ENCODE data around the gene PTRHD1.
"Not testable (repeated sequence)": the region's sequence is repeated elsewhere in the genome, so short reads cannot be mapped to it uniquely, and the experiment has no call there.

PTRHD1 gene, protein sequence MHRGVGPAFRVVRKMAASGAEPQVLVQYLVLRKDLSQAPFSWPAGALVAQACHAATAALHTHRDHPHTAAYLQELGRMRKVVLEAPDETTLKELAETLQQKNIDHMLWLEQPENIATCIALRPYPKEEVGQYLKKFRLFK

DNA sequence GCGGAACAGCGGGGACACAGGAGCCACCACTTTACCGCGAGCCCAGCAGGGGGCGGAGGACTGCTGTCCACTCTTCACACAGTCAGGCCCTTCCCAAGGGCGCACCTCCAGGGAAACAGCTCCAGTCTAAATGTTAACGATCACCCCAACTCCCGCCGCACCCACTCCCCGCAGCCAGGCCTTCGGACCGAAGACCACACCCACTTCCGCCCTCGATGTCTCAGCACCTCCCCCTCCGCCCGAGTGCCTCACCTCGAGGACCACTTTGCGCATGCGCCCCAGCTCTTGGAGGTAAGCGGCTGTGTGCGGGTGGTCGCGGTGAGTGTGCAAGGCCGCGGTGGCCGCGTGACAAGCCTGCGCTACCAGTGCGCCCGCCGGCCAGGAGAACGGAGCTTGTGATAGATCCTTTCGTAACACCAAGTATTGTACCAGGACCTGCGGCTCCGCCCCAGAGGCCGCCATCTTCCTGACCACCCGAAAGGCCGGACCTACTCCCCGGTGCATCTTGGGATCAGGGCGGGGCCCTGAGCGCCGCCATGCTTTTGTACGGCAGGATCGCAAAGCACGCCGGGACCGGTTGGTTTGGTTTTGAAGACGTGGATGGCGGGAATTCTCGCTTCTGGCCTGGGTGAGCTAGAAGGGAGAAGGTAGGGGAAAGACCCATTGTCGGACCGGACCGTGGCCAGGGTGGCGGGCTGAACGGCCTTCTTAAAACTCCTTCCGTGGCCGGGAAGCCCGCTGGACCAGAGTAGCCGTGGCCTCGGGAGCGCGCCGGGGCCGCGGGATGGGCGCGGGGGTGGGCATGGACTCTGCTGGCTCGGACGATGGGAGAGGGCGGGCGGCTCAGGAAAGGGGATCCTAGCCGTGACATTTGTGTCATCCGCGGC is at the start of gene PTRHD1, which contains the start of gene CENPO:
PTRHD1 (minus strand) TSS at position 518 of the 887 bp plus-strand sequence; CDS start at position 504, 14 bp downstream.
CENPO (plus strand) TSS at position 552 of the 887 bp plus-strand sequence. CDS start 495 bp downstream, outside the sequence.
- DNase-seq (ENCODE audit: low spot score), result peak; percentile 95

DNA sequence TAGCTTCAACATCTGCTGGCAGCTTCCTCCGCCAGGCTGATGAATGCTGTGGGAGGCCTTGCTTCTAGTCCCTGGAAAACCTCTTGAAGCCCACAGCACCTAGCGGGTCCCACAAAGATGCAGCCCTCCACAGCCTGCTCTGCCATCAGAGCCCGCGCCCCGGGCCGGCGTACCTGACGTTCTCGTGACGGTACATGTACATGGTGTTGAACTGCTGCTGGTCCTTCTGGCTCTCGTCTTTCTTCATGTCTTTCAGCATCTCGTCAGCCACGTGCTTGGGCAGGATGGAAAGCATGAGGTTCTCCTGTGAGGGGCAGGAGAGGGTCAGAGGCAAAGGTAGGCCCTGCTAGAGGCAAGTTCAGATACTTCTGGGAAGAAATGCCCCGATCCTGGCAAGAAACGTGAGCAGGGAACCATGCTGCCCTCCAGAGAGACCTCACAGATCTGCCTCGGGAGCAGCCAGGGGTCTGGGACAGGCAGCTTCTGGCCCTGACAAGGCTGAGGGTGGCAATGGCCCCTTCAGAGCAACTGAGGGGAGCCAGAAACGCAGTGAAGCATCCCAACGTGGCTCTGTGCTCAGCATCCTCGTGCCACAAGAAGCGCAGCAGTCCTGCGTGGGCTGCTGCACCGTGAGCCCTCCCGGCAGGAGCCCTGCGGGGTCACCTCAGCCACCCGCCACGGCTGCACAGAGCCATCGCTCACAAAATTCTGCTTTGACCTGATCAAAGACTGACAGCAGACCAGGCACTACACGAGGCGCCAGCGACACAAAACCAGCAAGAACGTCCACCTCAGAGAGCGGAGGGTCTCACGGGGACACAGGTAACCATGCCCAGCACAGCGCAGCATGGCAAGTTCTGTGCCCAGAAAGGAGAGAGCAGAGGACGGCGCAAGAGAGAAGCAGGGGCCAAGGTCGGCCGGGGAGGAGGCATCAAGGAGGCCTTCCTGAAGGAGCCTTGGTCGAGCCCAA is 49.2 kb upstream of the PTRHD1 start:
- DNase-seq (ENCODE audit: low spot score), result no peak

DNA sequence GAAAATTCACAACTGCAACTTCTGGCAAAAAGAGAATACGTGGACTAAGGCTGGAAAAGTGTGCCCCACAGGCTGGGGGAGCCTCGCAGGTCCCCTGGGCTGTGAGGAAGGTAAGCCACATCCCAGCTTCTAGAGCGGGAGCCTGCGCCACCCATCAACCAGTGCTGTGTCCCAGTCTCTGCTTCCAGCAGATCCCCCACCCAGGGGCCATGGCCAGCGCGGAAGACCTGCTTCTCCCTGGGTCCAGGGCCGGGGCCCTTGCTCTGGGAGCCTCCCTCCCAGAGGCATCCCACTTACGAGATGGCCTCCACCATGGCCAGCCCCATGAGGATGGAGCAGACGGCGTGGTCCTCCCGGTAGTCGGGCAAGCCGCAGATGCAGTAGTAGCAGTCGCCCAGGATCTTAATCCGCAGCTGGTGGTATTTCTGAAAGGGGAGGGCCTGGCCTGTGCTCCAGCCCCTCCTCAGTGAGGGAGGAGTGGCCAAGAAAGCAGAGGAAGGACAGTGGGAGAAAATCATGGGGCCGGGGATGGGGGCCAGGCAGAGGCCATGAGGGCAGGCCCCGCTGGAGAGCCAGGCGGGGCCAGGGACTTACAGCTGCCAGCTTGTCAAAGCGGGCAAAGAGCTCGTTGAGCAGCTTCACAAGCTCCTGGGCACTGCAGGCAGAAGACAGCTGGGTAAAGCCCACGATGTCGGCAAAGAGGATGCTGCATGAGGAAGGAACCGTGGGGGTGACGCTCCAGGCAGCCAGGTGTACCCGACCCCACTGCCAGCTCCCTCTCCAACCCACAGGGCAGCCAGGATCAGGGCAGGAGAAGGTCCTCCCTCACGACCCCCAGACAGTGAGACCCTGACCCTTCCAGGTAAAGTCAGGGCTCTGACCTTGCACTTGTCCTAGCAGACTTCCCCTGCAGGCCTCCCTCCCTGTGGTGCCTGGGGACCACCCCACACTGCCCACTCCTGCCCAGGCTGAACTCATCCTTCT is 48.1 kb upstream of the PTRHD1 start:
- DNase-seq (ENCODE audit: low spot score), result no peak

DNA sequence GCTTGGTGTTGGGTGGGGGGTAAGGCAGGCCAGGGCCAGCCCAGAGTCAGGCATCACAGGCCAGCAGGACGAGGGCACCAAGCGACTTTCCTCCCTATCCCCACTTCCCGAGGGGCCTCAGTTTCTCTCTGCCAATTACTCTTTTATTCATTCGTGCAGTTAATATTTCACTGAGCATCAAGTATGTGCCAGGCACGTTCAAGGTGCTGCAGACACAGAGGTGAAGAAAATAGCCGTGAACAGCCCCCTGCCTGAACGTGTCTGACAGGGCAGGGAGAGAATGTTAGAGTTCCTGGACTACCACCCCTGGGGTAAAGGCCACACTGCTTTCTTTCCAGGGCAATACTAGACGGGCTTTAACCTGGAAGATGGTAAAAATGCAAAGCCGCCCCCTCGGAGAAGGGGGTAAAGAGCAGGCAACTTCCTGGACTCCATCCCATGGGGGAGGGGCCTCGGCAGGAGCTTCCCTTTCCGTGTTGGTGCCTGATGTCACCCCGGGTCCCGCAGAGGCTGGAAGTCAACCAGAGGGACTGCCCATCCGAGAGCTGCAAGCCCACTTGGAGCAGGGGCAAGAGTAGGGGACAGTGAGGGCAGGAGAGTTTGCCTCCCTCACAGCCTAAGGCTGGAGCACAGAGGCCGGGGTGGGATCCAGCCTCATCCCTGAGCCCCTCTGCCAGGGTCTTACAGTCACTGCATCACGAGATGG is 47.1 kb upstream of the PTRHD1 start:
- DNase-seq (ENCODE audit: low spot score), result no peak

GRCh38 chr2:24839729-24840128 is 46.5 kb upstream of the PTRHD1 start:
- no peak for DNase-seq (ENCODE audit: low spot score)

DNA sequence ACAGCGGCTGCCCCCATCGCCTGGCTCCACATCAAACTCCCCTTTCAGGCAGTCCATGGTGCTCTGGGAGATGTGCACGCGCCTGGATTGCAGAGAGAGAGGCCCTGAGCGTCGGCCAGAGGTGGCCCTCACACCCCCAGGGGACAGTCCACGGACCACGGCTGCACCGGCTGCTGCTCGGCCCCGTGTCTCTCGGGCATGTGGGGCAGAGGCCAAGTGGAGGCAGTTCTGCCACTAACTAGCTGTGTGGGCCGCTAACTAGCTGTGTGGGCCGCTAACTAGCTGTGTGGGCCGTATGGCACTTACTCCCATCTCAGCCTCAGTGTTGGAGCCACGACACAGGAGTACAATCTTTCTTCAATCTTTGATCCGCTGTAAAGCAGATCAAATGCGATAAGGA is 45.4 kb upstream of the PTRHD1 start:
- no peak for DNase-seq (ENCODE audit: low spot score)

- no peak for DNase-seq (ENCODE audit: low spot score)
Observed at GRCh38 chr2:24837996-24838513, 44.9 kb upstream of the PTRHD1 start.

DNA sequence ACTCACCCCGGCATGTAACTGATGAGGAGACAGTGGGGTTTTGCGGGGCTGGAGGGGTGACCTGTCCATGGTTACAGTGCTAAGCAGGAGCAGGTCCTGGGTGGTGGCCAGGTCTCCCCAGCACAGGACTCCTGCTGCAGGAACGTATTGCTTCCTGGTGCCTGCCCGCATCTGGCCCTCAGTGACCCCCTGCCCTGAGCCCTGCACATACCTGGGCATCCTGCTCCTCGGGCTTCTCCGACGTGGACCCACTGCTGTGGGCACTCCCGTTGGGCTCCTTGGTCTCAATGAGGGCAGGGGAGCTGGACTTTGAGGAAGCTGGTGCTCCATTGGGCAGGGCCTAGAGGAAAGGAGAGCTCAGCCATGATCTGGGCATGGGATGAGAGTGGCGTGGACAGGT is 43.5 kb upstream of the PTRHD1 start:
- DNase-seq (ENCODE audit: low spot score), result no peak

GRCh38 chr2:24836206-24836605 is 43.0 kb upstream of the PTRHD1 start:
- DNase-seq (ENCODE audit: low spot score), result no peak

DNA sequence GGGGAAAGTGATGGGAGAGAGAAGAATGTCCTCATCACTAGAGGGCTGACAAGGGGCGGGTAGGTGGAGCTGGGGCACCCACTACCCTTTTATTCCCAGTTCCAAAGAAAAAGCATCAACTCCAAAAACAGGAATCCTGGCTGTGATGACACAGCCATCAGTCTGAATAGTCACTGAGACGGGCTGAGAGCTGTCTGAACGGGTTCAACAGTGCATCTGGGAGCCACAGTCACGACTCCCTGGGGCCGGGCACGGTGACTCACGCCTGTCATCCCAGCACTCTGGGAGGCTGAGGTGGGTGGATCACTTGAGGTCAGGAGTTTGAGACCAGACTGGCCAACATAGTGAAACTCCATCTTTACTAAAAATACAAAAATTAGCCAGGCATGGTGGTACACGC is 42.2 kb upstream of the PTRHD1 start:
- DNase-seq (ENCODE audit: low spot score), result not testable (repeated sequence)

GRCh38 chr2:24834733-24835395 is 41.7 kb upstream of the PTRHD1 start:
- DNase-seq (ENCODE audit: low spot score), result no peak

DNA sequence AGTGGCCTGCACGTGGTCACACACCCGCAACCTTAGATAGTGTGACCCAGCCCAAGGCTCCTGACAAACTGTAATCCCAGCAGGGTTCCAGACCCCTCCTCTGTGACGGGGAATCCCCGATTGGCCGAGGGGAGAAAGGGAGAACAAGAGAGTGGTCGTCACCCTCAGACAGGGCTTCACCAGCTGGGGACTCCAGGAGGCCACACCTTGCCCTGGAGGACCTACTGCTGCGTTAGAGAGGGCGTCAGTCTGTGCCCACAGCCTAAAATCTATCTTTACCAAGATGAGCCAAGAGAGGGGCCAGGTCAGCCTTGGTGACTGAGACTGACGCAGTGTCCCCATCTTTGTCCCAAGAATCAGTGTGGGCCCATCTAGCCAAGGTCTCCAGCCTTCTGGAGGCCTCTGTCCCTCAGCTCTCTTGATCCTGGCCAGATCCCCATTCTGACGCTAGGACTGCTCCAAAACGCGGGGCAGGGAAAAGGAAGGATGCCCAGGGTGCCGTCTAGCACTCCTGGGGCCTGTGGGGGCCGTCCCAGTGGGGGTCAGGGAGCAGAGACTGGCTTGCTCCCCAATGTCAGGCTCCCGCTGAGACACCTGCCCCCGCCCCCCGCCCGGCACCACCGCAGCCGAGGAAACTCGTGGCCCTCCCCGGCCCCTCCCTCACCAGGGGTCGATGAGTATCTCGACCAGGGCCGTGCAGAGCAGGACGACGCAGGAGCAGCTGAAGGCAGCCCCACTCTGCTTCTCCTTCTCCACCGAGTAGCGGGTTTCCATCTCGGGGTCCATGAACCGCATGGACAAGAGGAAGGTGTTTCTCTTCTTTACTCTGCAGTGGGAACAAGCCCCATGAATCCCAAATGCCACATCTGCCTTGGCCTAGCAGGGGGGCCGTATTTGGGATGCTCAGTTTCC is 40.9 kb upstream of the PTRHD1 start:
- DNase-seq (ENCODE audit: low spot score), result no peak

- no peak for DNase-seq (ENCODE audit: low spot score)
Observed at GRCh38 chr2:24832931-24833701, 39.9 kb upstream of the PTRHD1 start.

DNA sequence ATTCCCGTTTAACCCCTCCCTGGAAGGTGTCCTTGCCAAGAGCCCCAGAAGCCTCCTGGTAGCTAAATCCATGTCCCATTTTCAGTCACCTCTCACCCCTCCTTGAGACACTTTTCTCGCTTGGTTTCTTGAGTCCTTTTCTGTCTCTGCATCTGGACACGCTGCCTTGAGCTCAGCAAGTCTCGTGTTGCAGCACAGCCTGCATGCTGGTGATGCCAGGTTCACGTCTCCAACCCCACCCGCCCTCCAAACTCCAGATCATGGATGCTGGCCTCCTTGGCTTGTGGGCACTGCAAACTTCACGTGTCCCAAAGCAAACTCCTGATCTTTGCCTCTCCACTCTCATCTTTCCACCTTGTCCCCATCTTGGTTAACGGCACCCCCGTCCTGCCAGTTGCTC is 39.3 kb upstream of the PTRHD1 start:
- DNase-seq (ENCODE audit: low spot score), result no peak

- no peak for DNase-seq (ENCODE audit: low spot score)
Observed at GRCh38 chr2:24832073-24832461, 38.9 kb upstream of the PTRHD1 start.

DNA sequence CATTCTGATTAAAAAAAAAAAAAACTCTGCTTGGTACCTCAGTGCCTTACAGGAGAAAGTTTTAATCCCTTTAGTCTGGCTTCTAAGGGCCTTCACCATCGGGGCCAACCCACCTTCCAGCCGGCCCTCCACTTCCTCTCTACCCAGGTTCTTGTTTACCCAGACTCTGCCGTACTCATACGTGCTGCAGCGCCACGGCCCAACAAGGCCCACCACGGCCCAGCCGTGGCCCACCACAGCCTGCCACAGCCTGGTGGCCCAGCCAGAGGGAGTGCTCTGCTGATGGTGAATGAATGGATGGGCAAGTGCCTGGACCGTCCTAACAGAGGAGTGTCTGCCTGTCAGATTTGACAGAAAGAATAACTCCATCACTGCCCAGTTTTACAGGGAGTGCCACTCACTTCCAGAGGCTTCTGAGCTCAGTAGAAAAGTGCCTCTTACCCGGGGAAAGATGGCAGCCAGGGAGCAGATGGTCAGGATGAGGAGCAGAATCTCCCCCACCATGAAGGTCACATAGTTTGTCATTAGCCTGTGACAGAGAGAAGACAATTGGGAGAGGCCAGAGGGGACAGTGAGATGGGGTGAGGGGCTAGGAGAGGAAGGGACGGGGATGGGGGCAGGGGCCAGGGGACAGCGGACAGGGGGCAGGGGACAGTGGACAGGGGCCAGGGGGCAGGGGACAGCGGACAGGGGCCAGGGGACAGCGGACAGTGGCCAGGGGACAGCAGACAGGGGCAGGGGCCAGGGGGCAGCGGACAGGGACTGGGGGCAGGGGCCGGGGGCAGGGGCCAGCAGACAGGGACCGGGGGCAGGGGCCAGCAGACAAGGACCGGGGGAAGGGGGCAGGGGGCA is 38.3 kb upstream of the PTRHD1 start:
- no peak for DNase-seq (ENCODE audit: low spot score)

DNA sequence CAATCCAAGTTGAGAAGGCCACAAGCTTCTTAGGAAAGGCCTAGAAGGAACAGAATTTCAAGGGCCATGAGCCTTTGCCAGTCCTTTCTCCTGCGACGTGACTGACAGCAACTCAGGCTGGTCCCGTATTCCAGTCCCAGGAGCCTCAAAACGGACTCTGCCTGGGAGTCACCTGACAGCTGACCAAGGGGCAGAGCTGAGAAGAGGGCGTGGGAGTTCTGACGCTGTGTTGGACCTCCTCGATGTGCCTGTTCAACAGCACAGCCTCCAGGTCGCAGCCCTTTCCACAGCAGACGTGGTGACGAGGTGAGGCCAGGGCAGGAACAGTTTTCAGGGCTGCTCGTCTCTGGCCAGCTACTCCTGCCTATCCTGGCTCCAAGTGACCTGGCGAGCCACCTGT is 37.6 kb upstream of the PTRHD1 start:
- no peak for DNase-seq (ENCODE audit: low spot score)
